ENCODE data around the gene HIC2.
"Not testable (repeated sequence)": the region's sequence is repeated elsewhere in the genome, so short reads cannot be mapped to it uniquely, and the experiment has no call there.

HIC2 gene

GRCh38 chr22:21498489-21498888 is 81.3 kb downstream of the HIC2 start:
- not testable (repeated sequence) for DNase-seq

- DNase-seq = not testable (repeated sequence)
Observed at GRCh38 chr22:21499623-21500506, 82.7 kb downstream of the HIC2 start.
